ENCODE data around the gene CAPN10.

CAPN10 gene

GRCh38 chr2:240594511-240595380 is 8.2 kb downstream of the CAPN10 start:
- Histone ChIP-seq H3K36me3 (peaks cover 19% of the 10 kb centered on the region), H3K27me3 (no peaks in the 10 kb centered on the region), H3K9me3 (no peaks in the 10 kb centered on the region), H3K4me1 (no peaks in the 10 kb centered on the region), H3K4me3 (ENCODE audit: low read depth, low read length) (no peak overlapping the region)
- peak; percentile 10 for DNase-seq
- TF ChIP-seq, protein P1, sequence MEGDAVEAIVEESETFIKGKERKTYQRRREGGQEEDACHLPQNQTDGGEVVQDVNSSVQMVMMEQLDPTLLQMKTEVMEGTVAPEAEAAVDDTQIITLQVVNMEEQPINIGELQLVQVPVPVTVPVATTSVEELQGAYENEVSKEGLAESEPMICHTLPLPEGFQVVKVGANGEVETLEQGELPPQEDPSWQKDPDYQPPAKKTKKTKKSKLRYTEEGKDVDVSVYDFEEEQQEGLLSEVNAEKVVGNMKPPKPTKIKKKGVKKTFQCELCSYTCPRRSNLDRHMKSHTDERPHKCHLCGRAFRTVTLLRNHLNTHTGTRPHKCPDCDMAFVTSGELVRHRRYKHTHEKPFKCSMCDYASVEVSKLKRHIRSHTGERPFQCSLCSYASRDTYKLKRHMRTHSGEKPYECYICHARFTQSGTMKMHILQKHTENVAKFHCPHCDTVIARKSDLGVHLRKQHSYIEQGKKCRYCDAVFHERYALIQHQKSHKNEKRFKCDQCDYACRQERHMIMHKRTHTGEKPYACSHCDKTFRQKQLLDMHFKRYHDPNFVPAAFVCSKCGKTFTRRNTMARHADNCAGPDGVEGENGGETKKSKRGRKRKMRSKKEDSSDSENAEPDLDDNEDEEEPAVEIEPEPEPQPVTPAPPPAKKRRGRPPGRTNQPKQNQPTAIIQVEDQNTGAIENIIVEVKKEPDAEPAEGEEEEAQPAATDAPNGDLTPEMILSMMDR (IDR thresholded peaks at IDR 0.05; ENCODE audit: low read depth, low read length) = no peak

DNA sequence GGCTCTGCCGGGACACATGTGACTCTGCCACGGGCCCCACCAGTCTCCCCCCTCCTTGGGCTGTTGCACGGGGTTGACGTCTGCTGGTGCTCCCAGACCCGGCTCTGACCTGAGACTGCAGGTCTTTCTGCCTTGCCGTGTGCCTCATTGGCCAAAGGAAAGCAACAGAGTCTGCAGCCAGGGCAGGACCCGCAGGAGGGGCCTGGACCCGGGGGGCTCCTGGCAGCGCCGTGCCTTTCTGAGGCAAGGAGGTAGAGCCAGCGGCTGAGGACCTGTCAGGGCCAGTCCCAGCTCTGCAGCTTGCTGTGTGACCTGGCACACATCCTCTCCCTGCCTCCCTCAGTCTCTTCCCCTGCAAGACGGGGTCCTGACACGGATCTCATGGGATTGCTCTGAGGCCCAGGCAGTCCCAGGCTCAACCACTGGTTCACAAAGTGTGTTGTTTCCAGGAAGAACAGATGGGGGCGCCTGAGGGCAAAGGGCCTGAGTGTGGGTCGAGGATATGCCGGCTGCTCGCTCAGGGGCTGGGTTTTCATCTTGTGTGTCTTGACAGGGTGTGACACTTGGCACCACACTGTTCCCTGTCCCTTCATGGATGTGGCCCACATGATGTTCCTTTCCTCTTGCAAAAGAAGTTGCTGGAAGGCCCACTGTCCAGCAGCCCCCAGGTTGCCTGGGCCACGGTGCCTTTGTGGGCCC is 9.0 kb downstream of the CAPN10 start:
- Histone ChIP-seq H3K9me3 (no peaks in the 10 kb centered on the region), H3K36me3 (peaks cover 19% of the 10 kb centered on the region), H3K4me1 (no peaks in the 10 kb centered on the region), H3K27me3 (no peaks in the 10 kb centered on the region), H3K4me3 (ENCODE audit: low read depth, low read length) (no peak overlapping the region)
- TF ChIP-seq, protein P1 (IDR thresholded peaks at IDR 0.05; ENCODE audit: low read depth, low read length) = peak; percentile 58
- DNase-seq = peak; percentile 73

- Histone ChIP-seq H3K9me3 (no peaks in the 10 kb centered on the region), H3K27me3 (no peaks in the 10 kb centered on the region), H3K4me3 (ENCODE audit: low read depth, low read length) (no peak overlapping the region), H3K4me1 (no peaks in the 10 kb centered on the region), H3K36me3 (peaks cover 19% of the 10 kb centered on the region)
- DNase-seq = peak; percentile 4
- TF ChIP-seq, protein P1 (IDR thresholded peaks at IDR 0.05; ENCODE audit: low read depth, low read length) = no peak
These were observed 9.5 kb downstream of the CAPN10 start for GRCh38 chr2:240596080-240596460.

- Histone ChIP-seq H3K4me3 (ENCODE audit: low read depth, low read length) (no peak overlapping the region), H3K36me3 (peaks cover 19% of the 10 kb centered on the region), H3K27me3 (no peaks in the 10 kb centered on the region), H3K9me3 (no peaks in the 10 kb centered on the region), H3K4me1 (no peaks in the 10 kb centered on the region)
- DNase-seq = peak; percentile 8
- TF ChIP-seq, protein P1 (IDR thresholded peaks at IDR 0.05; ENCODE audit: low read depth, low read length) = no peak
These were observed 10.0 kb downstream of the CAPN10 start for GRCh38 chr2:240596491-240596931.

DNA sequence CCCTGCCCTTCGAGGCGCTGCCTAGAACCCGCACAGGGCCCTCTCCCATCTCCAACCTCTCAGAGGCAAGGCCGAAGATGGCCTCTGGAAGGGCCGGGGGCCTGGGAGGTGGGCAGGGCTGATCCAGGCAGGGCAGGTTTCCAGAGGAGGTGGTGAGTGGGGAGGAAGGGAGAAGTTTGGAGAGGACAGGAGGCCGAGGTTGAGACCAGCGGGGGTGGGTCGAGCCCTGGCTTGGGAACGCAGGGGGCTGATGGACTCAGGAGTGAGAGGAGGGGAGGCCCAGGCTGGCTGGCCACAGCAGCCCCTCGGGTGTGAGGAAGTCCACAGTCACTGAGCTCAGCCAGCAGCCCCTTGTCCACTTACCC is 10.5 kb downstream of the CAPN10 start:
- no peak overlapping the region for H3K4me3 ChIP-seq (ENCODE audit: low read depth, low read length)
- peaks cover 16% of the 10 kb centered on the region for H3K36me3 ChIP-seq
- DNase-seq = peak; percentile 4
- TF ChIP-seq, protein P1 (IDR thresholded peaks at IDR 0.05; ENCODE audit: low read depth, low read length) = no peak
- no peaks in the 10 kb centered on the region for H3K4me1 ChIP-seq
- H3K27me3 ChIP-seq = no peaks in the 10 kb centered on the region
- H3K9me3 ChIP-seq = no peaks in the 10 kb centered on the region

All from BE2C (cell line).